Breast epithelium (tissue), 3 donors: Measurements from ENCODE around the gene CENPP.

ENCODE experiments used
- CTCF ChIP-seq, 3 donors: fragments of 450-650 bp; IDR thresholded peaks; one replicate each; pipeline ENCODE4 v1.5.1; 2016 to 2017; ENCODE audit warnings: antibody characterized with exemption in 3 of 3, mild to moderate bottlenecking in 3 of 3, moderate library complexity in 3 of 3
- POLR2A ChIP-seq: fragments of 450-650 bp; IDR thresholded peaks from one replicate; pipeline ENCODE4 v1.6.1; 2016; ENCODE audit warnings: antibody characterized with exemption, mild to moderate bottlenecking, moderate library complexity
- POLR2AphosphoS5 ChIP-seq, 3 donors: sonication (generic); formaldehyde crosslinking; IDR thresholded peaks; one replicate each; pipeline ENCODE4 v1.6.1; 2017; ENCODE audit warnings: antibody characterized with exemption in 3 of 3

GRCh38 chr9:92373167-92373566, 47.4 kb downstream of the CENPP start:
- TF ChIP-seq POLR2A (no peak), CTCF (IDR thresholded peaks at IDR 0.05) (no peak), POLR2AphosphoS5 (IDR thresholded peaks at IDR 0.05) (no peak)
